Urinary bladder (tissue), 4 donors: ENCODE data around the gene STING1. TPM values are rescaled to one million over a fixed set of nuclear protein-coding genes. Genes with fewer than 3 reads are reported as not detected.
A peak's percentile ranks its signal among the peaks of the same experiment; 100 is the strongest.
"Not testable (repeated sequence)": the region's sequence is repeated elsewhere in the genome, so short reads cannot be mapped to it uniquely, and the experiment has no call there.

Source experiments
- DNase-seq: peaks from one replicate; pipeline ENCODE4 v3.0.0-alpha.2; 2015; ENCODE audit errors: extremely low spot score
- H3K27ac ChIP-seq: one replicate; pipeline ENCODE4 v1.5.1; 2013; ENCODE audit warnings: low read depth, mild to moderate bottlenecking, moderate library complexity
- H3K36me3 ChIP-seq: one replicate; pipeline ENCODE4 v1.6.1; 2013; ENCODE audit warnings: mild to moderate bottlenecking, moderate library complexity; ENCODE audit not compliant: insufficient read depth
- H3K4me1 ChIP-seq: one replicate; pipeline ENCODE4 v1.6.1; 2013; ENCODE audit warnings: mild to moderate bottlenecking, moderate library complexity; ENCODE audit not compliant: insufficient read depth
- H3K4me3 ChIP-seq: one replicate; pipeline ENCODE4 v1.5.1; 2013; ENCODE audit warnings: low read depth, low read length
- WGBS: extraction: QIAGEN DNeasy Blood & Tissue Kit; methylation state at CpG from one replicate; pipeline ENCODE4 v1.1.7; 2013; 5-methylcytosine and 5-hydroxymethylcytosine counted together
- polyA plus RNA-seq: library from polyadenylated mRNA; stranded (reverse); fragments of 200-250 nt; gene quantifications from one replicate; pipeline ENCODE4 v1.2.3, GENCODE V29; 2013
- total RNA-seq: library from RNA; depleted of rRNA; stranded (reverse); fragments of >200 nt; gene quantifications from one replicate; pipeline ENCODE4 v1.2.3, GENCODE V29; 2014
- donor health status: healthy with polysubstance abuse.
- donor health status: healthy.

STING1 gene
- total and polyA plus RNA-seq, 2 donors, result 20.0 to 53.0 TPM

- DNase-seq, result peak; percentile 59
- 5% methylated on average over 56 of the region's 56 CpGs for WGBS
- peak overlapping the region; percentile 57 for H3K27ac ChIP-seq
- no peaks in the 10 kb centered on the region for H3K4me1 ChIP-seq
- H3K4me3 ChIP-seq, result peak overlapping the region; percentile 21
- no peaks in the 10 kb centered on the region for H3K36me3 ChIP-seq
Observed at GRCh38 chr5:139517683-139518564, 35.4 kb upstream of the STING1 start.

GRCh38 chr5:139514486-139514856, 31.9 kb upstream of the STING1 start:
- Histone ChIP-seq H3K4me1 (no peaks in the 10 kb centered on the region), H3K27ac (no peak overlapping the region), H3K4me3 (no peak overlapping the region), H3K36me3 (no peaks in the 10 kb centered on the region)
- WGBS, result 87% methylated on average over 2 of the region's 2 CpGs
- no peak for DNase-seq

- no peak for DNase-seq
- Histone ChIP-seq H3K27ac (no peak overlapping the region), H3K4me3 (no peak overlapping the region), H3K36me3 (no peaks in the 10 kb centered on the region), H3K4me1 (no peaks in the 10 kb centered on the region)
- 85% methylated on average over 6 of the region's 6 CpGs for WGBS
Observed at GRCh38 chr5:139513852-139514485, 31.4 kb upstream of the STING1 start.

- H3K4me3 ChIP-seq, H3K4me1 ChIP-seq, H3K36me3 ChIP-seq, H3K27ac ChIP-seq, DNase-seq: not testable (repeated sequence)
- WGBS, result 71% methylated on average over 5 of the region's 5 CpGs
Observed at GRCh38 chr5:139513434-139513833, 30.9 kb upstream of the STING1 start.

- WGBS, result 82% methylated on average over 6 of the region's 6 CpGs
- no peaks in the 10 kb centered on the region for H3K36me3 ChIP-seq
- DNase-seq, result no peak
- no peak overlapping the region for H3K4me3 ChIP-seq
- H3K27ac ChIP-seq, result no peak overlapping the region
- H3K4me1 ChIP-seq, result no peaks in the 10 kb centered on the region
Observed at GRCh38 chr5:139512786-139513390, 30.3 kb upstream of the STING1 start.

DNA sequence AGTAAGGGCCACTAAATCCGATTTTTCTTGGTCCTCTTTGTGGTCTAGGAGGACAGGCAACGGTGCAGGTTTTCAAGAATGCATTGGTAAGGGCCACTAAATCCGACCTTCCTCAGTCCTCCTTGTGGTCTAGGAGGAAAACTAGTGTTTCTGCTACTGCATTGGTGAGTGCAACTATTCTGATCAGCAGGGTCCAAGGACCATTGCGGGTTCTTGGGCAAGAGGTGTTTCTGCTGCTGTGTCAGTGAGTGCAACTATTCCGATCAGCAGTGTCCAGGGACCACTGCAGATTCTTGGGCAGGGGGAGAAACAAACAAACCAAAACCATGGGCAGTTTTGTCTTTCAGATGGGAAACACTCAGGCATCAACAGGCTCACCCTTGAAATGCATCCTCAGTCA, 22.2 kb upstream of the STING1 start:
- not testable (repeated sequence) for H3K36me3 ChIP-seq, DNase-seq, H3K27ac ChIP-seq, H3K4me1 ChIP-seq, H3K4me3 ChIP-seq
- 80% methylated on average over 5 of the region's 5 CpGs for WGBS

GRCh38 chr5:139503879-139504278, 21.3 kb upstream of the STING1 start:
- not testable (repeated sequence) for H3K4me1 ChIP-seq, H3K4me3 ChIP-seq, H3K36me3 ChIP-seq, H3K27ac ChIP-seq, DNase-seq
- 78% methylated on average over 15 of the region's 15 CpGs for WGBS

- not testable (repeated sequence) for H3K4me3 ChIP-seq, H3K27ac ChIP-seq, H3K36me3 ChIP-seq, DNase-seq, H3K4me1 ChIP-seq
- WGBS, result 90% methylated on average over 15 of the region's 15 CpGs
Observed at GRCh38 chr5:139503036-139503817, 20.7 kb upstream of the STING1 start.

DNA sequence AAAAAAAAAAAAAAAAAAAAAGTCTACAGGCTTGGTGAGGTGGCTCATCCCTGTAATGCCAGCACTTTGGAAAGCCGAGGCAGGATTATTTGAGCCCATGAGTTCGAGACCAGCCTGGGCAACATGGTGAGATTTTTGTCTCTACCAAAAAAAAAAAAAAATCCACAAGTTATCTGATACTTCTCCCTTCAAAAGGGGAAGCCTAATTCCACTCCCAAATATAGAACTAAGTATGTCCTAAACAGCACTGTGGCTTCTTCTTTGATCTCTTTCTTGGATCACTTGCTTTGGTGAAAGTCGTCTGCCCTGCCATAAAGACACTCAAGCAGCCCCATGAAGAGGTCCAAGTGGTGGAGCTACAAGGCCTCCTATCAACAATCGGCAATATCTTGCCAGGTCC, 18.8 kb upstream of the STING1 start:
- Histone ChIP-seq H3K4me3 (no peak overlapping the region), H3K27ac (no peak overlapping the region), H3K36me3 (no peaks in the 10 kb centered on the region), H3K4me1 (no peaks in the 10 kb centered on the region)
- DNase-seq, result no peak
- WGBS, result 82% methylated on average over 4 of the region's 4 CpGs

DNA sequence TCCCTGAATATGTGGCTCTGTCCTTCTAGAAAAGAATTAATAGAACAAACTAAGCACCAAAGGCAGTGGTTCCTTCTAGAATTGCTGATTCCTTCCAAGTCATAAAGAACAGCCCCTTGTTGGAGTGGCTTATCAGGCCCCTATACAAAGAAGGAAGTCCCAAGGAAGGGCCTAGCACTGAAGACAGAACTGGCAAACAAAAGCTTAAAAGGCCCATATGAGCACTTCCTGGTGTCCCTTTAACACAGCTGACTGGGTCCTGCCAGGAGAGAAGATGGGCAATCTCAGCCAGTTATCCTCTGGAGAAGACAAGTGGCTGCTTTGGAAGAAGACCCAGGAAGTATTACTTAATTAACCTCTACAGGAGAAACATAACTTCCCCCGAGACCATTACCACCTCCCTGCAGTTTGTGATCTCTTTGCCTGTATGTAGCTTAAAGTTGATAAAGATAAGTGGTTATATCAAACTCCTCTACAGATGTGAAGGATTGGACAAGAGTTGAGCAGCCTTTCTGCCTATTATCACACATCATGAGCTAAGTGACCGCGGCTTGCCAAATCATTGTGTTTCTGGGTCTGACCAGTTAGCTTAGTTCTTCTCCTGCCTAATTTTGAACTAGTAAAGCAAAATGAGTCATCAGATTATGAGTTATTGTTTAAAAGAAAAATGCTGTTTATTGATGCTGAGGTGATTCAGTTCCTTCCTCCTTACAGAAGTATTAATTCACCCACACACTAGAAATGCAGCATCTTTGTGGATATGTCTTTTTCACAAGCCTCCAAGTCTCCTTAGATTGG, 13.3 kb upstream of the STING1 start:
- H3K4me3 ChIP-seq, result no peak overlapping the region
- no peaks in the 10 kb centered on the region for H3K36me3 ChIP-seq
- no peaks in the 10 kb centered on the region for H3K4me1 ChIP-seq
- WGBS, result 89% methylated on average over 3 of the region's 3 CpGs
- DNase-seq, result no peak
- no peak overlapping the region for H3K27ac ChIP-seq

DNA sequence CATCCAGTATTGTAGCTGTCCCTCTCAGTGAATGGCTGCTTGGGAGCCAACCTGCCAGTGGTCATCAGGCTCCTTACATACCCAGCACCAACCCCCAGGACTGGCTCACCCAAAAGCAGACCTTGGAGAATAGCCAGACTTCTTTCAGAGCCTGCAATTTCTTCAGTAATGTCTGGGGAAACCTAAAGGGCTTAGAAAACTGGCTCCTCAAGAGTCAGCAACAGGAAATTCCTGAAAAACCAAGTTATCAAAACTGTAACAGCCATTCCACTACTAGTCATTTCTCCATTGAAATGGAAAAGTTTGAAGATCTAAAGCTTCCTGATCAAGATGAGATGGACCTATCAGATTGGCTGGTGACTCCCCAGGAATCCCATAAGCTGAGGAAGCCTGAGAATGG, 12.3 kb upstream of the STING1 start:
- DNase-seq, result no peak
- no peak overlapping the region for H3K27ac ChIP-seq
- H3K4me3 ChIP-seq, result no peak overlapping the region
- no peaks in the 10 kb centered on the region for H3K4me1 ChIP-seq
- no peaks in the 10 kb centered on the region for H3K36me3 ChIP-seq

- H3K27ac ChIP-seq, result no peak overlapping the region
- WGBS, result 93% methylated on average over 3 of the region's 3 CpGs
- no peak overlapping the region for H3K4me3 ChIP-seq
- DNase-seq, result no peak
- no peaks in the 10 kb centered on the region for H3K36me3 ChIP-seq
- H3K4me1 ChIP-seq, result no peaks in the 10 kb centered on the region
Observed at GRCh38 chr5:139494256-139494655, 11.7 kb upstream of the STING1 start.

DNA sequence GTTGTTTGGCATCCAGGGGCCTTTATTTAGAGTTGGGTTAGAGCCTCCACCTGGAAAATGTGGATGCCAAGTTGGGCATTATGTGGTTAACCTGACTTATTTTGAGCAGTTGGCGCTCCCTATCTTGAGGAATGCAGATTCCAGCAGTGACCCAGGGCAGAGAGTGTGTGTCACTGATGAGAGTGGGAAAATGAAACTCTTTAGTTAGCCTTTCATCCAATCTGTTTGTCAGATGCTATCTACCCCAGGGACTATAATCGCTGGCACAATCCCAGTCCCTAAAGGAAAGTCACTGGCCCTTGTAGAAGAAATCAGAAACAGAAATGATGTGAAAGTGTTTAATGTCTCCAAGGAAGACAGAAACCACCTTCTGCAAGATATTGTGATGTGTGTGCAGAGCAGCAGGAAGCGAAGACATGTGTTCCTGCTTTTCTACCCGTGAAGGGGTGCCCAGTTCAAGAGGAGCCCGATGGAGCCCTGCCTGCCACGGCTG, 10.2 kb upstream of the STING1 start:
- Histone ChIP-seq H3K27ac (no peak overlapping the region), H3K4me1 (no peaks in the 10 kb centered on the region), H3K36me3 (no peaks in the 10 kb centered on the region), H3K4me3 (no peak overlapping the region)
- no peak for DNase-seq
- WGBS, result 18% methylated on average over 6 of the region's 6 CpGs
